Lower leg skin (tissue), 3 donors: ENCODE results near the gene ZDHHC3.

Source experiments
- POLR2A ChIP-seq, 2 donors: fragments of 450-650 bp; IDR thresholded peaks; one replicate each; pipeline ENCODE4 v1.6.1; 2016 to 2017; ENCODE audit warnings: antibody characterized with exemption in 2 of 2, mild to moderate bottlenecking in 1 of 2, moderate library complexity in 1 of 2
- TF ChIP-seq, protein P1 (sequence below), 3 donors: fragments of 450-650 bp; IDR thresholded peaks; one replicate each; pipeline ENCODE4 v1.5.1; 2016; ENCODE audit warnings: antibody characterized with exemption in 3 of 3, mild to moderate bottlenecking in 3 of 3, moderate library complexity in 2 of 3

DNA sequence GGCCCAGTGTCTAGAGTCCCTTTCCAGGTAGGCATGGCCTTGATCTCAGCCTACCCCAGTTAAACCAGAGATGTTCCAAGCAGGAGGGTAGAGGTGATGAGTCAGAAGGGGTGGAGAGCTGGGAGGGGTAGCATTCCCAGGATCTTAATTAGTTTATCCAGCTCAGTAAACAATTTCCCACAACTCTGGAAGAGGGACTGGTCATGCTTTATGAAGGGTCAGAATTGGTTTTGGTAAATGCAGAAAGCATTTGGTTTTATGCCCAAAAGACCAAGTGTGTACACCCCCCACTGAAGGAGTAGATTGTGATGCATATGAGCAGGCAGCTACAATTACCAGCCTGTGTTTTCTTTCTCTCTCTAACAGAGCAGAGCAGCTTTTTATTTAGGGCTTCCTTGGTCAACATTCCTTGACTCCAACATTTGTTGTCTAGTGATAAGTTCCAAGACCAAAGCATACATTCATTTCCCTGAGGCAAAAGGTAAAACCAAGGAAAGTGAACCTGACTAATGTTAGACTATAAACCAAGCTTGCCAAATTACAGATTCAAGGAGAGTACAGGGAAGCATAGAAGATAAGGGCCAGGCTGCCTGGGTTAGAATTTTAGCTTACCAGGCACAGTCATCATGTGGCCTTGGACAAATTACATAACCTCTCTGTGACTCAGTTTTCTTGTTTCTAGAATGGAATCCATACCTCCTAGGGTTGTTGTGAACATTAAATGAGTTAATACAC lies 17.7 kb upstream of the ZDHHC3 start:
- TF ChIP-seq, protein P1, sequence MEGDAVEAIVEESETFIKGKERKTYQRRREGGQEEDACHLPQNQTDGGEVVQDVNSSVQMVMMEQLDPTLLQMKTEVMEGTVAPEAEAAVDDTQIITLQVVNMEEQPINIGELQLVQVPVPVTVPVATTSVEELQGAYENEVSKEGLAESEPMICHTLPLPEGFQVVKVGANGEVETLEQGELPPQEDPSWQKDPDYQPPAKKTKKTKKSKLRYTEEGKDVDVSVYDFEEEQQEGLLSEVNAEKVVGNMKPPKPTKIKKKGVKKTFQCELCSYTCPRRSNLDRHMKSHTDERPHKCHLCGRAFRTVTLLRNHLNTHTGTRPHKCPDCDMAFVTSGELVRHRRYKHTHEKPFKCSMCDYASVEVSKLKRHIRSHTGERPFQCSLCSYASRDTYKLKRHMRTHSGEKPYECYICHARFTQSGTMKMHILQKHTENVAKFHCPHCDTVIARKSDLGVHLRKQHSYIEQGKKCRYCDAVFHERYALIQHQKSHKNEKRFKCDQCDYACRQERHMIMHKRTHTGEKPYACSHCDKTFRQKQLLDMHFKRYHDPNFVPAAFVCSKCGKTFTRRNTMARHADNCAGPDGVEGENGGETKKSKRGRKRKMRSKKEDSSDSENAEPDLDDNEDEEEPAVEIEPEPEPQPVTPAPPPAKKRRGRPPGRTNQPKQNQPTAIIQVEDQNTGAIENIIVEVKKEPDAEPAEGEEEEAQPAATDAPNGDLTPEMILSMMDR (IDR thresholded peaks at IDR 0.05) = no peak
- TF ChIP-seq POLR2A (IDR thresholded peaks at IDR 0.05) = no peak
